Measurements from ENCODE around the gene TMEM161A. TPM values are rescaled to one million over a fixed set of nuclear protein-coding genes. Genes with fewer than 3 reads are reported as not detected.

TMEM161A gene
- total RNA-seq, 1 experiment from 2014 or later, result 76.0 TPM

GRCh38 chr19:19138109-19138981 lies at the start of gene TMEM161A (continued):
- TF ChIP-seq, protein P1, sequence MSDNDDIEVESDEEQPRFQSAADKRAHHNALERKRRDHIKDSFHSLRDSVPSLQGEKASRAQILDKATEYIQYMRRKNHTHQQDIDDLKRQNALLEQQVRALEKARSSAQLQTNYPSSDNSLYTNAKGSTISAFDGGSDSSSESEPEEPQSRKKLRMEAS (IDR thresholded peaks at IDR 0.05), result peak; percentile 90
- peak; percentile 39 for TF ChIP-seq ZBTB33 (IDR thresholded peaks at IDR 0.05; ENCODE audit: extremely low read depth, insufficient replicate concordance, low read length)

DNA sequence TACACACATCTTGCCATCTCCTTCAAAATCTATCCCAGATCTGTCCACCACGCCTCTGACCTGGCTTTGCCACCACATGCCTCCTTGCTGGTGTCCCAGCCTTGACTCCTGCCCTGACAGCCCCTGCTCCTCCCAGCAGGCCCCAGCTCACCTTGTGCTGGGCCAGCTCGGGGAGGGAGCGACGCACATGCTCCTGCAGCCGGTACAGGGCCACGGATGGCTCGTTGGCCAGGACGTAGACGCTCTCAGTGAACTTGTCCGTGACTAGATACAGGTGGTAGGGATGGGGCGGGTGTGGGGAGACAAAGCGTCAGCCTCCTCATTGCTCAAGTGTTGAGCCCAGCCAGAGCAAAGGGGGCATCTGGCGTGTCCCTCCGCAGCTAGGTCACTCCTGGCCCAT lies 48.5 kb upstream of the TMEM161A start:
- no TSS peak for BruUV-seq (replicated peaks)
- Histone ChIP-seq H3K4me1 (ENCODE audit: control insufficient read depth in 1 of 2, insufficient read depth in 2 of 2, low read length in 2 of 2) (peaks cover 11 to 29% of the 10 kb centered on the region in 2 experiments), H3K79me2 (ENCODE audit: insufficient read depth, low read length) (peaks cover 32% of the 10 kb centered on the region), H3K27me3 (ENCODE audit: insufficient read depth, low read length) (no peaks in the 10 kb centered on the region), H3K27ac (ENCODE audit: low read depth, low read length) (0 out of 2 replicates have a peak overlapping the region, but pooled peaks have one; percentile 14), H3K4me3 (replicated peaks in 1 of 2; ENCODE audit: low read depth in 1 of 2, low read length in 2 of 2) (no peak overlapping the region), H3K36me3 (ENCODE audit: control insufficient read depth in 1 of 2, insufficient read depth in 2 of 2, low read length in 2 of 2) (peaks cover 0 to 12% of the 10 kb centered on the region in 2 experiments; a peak in 2 of 4 replicates), H3K9me3 (ENCODE audit: control insufficient read depth in 1 of 2, insufficient read depth in 1 of 2, low read depth in 1 of 2, low read length in 2 of 2) (no peaks in the 10 kb centered on the region), H3K9ac (ENCODE audit: low read length) (no peak overlapping the region), H4K20me1 (ENCODE audit: insufficient read depth) (no peaks in the 10 kb centered on the region), H2AFZ (ENCODE audit: low read depth, low read length, poor library complexity, severe bottlenecking) (no peak overlapping the region), H3K4me2 (ENCODE audit: low read length) (no peak overlapping the region), H3K9me2 (ENCODE audit: insufficient read depth) (no peaks in the 10 kb centered on the region)
- DNase-seq (ENCODE audit: low read depth, low spot score) (no peak), ATAC-seq (no peak)
- CTCF ChIA-PET, result no interaction called here
- POLR2A ChIA-PET, result no interaction called here
- TF ChIP-seq REST (IDR thresholded peaks at IDR 0.05; ENCODE audit: low read depth) (no peak), ZNF274 (IDR thresholded peaks at IDR 0.05; ENCODE audit: low read depth, low read length) (no peak), CTCF (IDR thresholded peaks at IDR 0.05 in 2 of 3, conservative IDR thresholded peaks at IDR 0.05 in 1 of 3; ENCODE audit: borderline replicate concordance in 1 of 3, insufficient read depth in 1 of 3, low read depth in 2 of 3, low read length in 2 of 3) (0 out of 6 replicates have a peak, but pooled peaks of 1 of the 3 experiments have one; percentile 1), EZH2 (IDR thresholded peaks at IDR 0.05) (no peak)
- intact Hi-C loops (cut with micrococcal nuclease), result loop anchor here (2.0 kb wide), 1 partner anchor 156 kb away; no protein-coding TSS in a partner anchor
- RAD21 ChIA-PET (ENCODE audit: low non-redundant PET in 1 of 2, low total read pairs in 2 of 2, uncharacterized antibody in 2 of 2, unreplicated experiment in 2 of 2), result no interaction called here
